SKM-1 (cell line): ENCODE results near the gene SAMD4B.

Experiments
- DNase-seq: peaks from one replicate; lab custom pipeline; 2025; ENCODE audit not compliant: unreplicated experiment; lab: John Stamatoyannopoulos, UW

Gene SAMD4B

DNA sequence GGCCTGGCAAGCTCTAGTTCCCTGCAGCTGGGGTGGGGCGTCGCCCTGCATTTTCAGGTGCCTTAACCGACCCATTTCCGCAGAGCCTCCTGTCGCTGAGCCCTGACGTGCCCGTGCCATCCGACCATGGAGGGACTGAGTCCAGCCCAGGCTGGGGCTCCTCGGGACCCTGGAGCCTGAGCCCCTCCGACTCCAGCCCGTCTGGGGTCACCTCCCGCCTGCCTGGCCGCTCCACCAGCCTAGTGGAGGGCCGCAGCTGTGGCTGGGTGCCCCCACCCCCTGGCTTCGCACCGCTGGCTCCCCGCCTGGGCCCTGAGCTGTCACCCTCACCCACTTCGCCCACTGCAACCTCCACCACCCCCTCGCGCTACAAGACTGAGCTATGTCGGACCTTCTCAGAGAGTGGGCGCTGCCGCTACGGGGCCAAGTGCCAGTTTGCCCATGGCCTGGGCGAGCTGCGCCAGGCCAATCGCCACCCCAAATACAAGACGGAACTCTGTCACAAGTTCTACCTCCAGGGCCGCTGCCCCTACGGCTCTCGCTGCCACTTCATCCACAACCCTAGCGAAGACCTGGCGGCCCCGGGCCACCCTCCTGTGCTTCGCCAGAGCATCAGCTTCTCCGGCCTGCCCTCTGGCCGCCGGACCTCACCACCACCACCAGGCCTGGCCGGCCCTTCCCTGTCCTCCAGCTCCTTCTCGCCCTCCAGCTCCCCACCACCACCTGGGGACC lies 65.6 kb downstream of the SAMD4B start:
- DNase-seq = no peak

GRCh38 chr19:39408392-39409207 lies 66.4 kb downstream of the SAMD4B start:
- DNase-seq = no peak

- no peak for DNase-seq
These were observed 67.2 kb downstream of the SAMD4B start for GRCh38 chr19:39409208-39410016.

- peak; percentile 71 for DNase-seq
These were observed 68.0 kb downstream of the SAMD4B start for GRCh38 chr19:39410017-39410830.

DNA sequence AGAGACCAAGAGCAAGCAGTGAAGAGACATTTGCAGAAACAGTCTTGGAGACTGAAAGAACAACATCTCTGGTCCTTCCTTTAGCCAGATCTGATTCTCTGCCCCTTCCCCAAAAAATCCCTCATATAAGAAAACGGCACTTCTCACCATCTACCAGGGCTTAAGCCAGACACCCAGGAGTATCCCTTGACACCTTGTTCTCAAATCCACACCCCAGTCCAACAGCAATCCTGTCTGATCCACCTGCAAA lies 68.5 kb downstream of the SAMD4B start:
- DNase-seq = no peak

DNA sequence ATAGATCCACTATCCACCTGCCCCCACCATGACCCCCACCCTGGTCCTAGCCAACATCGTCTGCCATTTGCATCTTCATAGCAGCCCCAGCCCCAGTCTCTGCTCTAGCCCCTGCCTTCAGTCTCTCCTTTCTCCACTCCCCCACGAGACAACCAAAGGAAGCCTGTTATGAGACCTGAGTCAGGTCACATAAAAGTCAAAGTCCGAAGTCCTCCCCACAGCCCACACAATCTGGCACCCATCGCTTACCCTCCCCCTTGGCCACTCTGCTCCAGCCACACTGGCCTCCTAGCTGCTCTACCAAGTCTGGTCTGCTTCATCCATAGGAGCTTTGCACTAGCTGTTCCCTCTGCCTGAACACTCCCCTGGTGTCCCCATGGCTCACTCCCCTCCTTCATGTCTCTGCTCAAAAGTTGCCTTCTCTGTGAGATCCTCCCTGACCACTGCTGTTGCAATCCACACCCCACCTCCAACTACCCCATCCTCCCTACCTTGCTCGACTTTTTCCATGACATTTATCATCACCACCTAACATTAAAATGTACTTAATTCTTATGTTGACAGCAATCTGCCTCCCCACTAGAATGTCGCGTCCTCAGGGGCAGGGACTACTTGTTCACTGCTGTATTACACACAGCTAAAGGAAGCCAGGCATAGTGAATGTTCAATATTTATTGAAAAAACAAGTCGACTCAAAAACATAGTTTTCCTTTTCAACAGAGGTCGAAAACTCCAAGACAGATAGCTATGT lies 69.0 kb downstream of the SAMD4B start:
- DNase-seq = no peak

DNA sequence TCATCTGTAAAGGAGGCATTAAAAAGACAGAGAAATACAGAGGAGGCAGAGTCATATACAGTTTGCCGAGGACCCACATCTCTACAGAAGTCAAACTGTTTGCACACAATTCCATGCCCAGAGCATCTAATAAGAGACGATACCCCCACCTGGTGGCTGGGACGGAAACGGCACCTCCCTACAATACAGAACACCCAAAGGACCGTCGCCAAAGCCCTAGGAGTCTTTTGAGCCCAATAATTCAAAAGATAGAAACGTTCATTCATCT lies 69.5 kb downstream of the SAMD4B start:
- DNase-seq = peak; percentile 81

- peak; percentile 96 for DNase-seq
These were observed 70.1 kb downstream of the SAMD4B start, which contains the start of gene PLEKHG2 for GRCh38 chr19:39412100-39412866. PLEKHG2 (plus strand) TSS chr19:39412669; CDS start chr19:39414087, 1,418 bp downstream.

DNA sequence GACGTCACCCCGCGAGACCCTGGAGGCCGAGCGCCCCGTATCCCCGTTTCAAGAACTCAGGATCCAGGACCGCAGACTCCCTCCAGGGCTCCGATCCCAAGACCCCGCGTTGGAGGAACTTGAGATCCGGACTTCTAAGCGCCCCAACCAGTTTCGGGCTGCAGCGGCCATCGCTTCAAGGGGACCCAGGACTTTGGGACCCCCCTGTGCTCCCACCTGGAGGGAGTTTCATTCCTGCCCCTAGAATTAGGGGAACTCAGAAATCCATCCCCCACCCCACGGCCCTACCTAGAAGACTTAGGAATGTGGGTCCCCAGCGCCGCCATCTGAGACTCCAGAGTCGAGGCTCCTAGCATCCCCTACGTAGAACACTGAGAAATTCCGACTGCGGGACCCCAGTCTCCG lies 70.6 kb downstream of the SAMD4B start:
- DNase-seq = peak; percentile 23

- no peak for DNase-seq
These were observed 71.2 kb downstream of the SAMD4B start for GRCh38 chr19:39413272-39413910.

DNA sequence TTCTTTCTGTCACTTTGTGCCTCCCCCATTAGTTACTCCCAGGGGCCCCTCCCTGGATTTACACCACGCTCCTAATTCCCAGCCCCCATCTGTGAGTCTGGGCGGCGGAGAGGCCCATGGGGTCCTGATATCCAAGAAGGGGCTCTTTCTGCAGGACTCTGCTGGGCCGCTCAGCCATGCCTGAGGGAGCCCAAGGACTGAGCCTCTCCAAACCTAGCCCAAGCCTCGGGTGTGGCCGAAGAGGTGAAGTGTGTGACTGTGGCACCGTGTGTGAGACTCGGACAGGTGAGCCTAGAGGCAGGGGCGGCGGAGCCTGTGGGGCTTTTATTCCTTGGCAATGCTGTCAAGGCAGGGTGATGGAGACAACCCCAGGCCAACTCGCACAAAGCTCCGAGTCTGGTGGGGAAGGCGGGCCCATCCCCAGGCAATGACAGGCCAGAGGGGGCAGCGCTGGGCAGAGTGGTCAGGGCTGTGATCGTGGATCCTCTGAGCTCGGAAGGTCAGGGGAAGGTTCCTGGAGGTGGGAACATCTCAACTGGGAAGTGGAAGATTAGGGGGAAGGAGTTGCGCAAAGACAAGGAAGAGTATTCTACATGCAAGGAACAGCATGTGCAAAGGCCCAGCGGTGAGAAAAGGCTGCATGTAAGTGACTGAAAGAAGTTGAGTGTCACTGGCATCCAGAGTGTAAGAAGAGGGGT lies 71.8 kb downstream of the SAMD4B start:
- DNase-seq = no peak

DNA sequence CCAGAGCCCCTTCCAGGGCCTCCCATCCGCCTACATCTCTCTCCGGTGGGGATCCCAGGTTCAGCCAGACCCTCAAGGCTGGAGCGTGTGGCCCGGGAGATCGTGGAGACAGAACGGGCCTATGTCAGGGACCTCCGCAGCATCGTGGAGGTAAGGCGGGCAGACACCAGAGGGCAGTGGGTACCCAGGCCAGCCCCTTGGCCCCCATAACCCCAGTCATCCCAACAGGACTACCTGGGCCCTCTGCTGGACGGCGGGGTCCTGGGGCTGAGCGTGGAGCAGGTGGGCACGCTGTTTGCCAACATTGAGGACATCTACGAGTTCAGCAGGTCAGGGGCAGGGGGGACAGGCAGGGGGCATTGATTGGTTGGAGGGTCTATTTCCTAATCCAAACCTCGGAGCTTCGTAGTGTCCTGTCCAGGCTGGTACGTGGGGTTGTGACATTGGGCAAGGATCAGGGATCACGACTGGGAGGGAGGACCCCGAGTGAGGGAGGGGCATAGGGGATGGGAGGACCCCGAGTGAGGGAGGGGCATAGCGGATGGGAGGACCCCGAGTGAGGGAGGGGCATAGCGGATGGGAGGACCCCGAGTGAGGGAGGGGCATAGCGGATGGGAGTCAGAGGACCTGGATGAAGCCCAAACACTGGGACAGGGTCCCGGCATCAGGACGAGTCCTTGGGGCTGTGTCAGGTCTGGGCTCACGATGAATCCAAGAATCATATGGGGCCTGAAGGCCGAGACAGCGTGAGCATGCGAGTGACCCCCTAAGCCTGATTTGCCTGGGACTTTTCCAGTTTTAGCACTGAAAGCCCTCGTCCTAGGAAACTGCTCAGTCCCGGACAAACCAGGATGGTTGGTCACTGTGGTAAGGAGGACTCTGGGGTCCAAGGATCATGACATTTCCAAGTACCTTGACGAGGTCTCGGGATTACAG lies 73.2 kb downstream of the SAMD4B start:
- no peak for DNase-seq

DNA sequence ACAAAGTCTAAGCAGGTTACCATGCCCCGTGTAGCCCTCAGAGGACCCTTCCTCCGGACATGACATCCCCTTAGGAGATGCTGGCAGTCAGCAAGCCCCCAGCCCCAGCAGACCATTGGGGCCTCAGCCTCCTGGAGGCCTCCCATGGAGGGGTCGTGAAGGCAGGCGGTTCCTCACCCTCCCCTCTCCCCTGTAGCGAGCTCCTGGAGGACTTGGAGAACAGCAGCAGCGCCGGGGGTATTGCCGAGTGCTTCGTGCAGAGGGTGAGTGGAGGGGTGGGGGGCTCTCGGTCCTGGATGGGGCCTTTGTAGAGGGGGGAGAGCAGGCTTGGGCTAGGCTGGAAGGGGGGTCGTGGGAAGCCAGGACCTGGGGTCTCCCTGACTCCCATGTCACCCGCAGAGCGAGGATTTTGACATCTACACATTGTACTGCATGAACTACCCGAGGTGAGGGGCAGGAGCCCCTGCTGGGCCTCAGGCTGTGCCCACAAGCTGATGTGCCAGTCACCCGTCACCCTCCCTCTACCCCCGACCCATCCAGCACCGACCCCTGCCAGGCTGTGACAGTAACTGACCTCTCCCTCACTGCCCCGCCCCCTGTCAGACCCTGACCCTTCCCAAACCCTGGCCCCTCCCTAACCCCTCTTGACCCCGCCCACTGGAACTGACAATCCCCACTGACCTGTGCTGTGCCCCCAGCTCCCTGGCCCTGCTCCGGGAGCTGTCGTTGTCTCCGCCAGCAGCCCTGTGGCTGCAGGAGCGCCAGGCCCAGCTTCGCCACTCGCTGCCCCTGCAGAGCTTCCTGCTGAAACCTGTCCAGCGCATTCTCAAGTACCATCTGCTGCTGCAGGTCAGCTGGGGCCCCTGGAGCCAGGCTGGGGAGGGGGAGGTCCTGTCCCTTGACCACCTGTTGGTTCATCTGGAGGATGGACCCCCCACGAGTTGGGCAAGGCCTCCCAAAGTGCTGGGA lies 74.2 kb downstream of the SAMD4B start:
- no peak for DNase-seq

- DNase-seq = no peak
These were observed 75.4 kb downstream of the SAMD4B start for GRCh38 chr19:39417463-39418181.

DNA sequence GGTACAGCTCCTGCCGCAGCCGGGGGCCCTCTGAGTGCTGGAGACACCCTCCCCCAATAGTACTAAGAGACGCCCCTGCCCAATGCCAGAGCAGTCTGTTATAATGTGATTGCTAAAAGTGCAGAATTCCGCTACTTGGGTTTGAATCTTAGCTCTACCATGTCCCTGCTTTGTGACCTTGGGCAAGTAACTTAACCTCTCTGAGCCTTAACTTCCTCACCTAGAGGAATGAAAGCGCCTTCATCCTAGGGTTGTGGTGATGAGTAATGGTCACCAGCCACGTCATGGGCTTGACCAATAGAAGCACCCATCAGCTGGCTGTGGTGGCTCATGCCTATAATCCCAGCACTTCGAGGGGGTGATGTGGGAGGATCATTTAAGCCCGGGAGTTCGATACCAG lies 76.8 kb downstream of the SAMD4B start:
- no peak for DNase-seq

DNA sequence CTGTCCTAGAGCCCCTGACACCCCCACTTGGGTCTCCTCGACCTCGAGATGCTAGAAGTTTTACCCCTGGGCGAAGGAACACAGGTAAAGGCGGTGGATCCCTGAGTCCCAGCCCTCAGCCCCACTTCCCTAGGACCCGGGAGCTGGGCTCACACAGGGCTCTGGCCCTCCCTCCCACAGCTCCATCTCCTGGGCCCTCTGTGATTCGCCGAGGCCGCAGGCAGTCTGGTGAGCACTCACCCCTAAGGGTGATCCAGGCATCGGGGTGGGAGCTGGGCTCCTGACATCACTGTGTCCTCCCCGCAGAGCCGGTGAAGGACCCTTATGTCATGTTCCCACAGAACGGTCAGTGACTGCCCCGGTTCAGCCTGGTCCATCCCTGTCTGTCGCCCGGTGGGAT lies 78.5 kb downstream of the SAMD4B start:
- DNase-seq = no peak
